Kidney glomerular epithelial cell (primary cell): ENCODE data around the gene EXD3.
"Not testable (repeated sequence)": the region's sequence is repeated elsewhere in the genome, so short reads cannot be mapped to it uniquely, and the experiment has no call there.

ENCODE experiments used
- DNase-seq: peaks from one replicate; lab custom pipeline; 2025; lab: John Stamatoyannopoulos, UW

Gene EXD3

GRCh38 chr9:137411260-137411644, 11.7 kb downstream of the EXD3 start:
- no peak for DNase-seq

GRCh38 chr9:137410891-137411249, 12.1 kb downstream of the EXD3 start:
- no peak for DNase-seq

- DNase-seq, result not testable (repeated sequence)
These were observed 12.6 kb downstream of the EXD3 start for GRCh38 chr9:137410236-137410890.

GRCh38 chr9:137409515-137409914, 13.4 kb downstream of the EXD3 start:
- DNase-seq, result no peak

- no peak for DNase-seq
These were observed 14.1 kb downstream of the EXD3 start for GRCh38 chr9:137408651-137409405.

- no peak for DNase-seq
These were observed 15.2 kb downstream of the EXD3 start for GRCh38 chr9:137407590-137408300.

DNA sequence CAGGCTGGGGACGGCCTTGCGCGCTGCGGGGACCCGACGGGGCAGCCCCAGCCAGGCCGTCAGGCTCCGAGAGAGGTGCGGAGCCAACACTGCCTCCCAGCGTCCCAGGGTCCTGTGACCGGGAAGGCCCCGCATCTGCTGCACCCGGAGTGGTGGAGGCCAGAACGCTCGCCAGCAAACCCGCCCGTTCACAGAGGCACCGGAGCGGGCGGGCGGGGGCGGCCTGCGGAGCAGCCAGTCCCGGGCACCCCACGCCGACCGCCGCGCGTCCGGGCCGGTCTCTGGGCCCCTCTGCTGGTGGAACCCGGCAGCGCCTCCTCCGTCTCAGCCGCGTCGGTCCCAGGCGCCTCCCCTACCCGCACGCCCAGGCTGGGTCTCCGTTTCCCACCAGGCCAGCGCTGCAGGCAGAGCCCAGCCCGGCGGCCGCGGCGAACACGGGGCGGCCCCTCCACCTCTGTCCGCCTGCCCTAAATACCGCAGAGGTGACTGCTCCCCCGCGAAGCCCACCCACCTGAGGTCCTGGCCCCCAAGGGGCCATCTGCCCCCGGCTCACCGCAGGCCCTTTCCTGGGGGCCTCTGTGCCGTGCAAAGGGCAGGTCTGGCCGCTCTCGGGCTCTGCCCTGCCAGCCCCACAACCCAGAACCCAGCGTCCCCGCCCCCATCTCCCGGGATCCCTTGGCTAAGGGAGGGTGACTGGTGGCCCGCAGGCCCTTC, 15.9 kb downstream of the EXD3 start:
- DNase-seq, result peak; percentile 34

DNA sequence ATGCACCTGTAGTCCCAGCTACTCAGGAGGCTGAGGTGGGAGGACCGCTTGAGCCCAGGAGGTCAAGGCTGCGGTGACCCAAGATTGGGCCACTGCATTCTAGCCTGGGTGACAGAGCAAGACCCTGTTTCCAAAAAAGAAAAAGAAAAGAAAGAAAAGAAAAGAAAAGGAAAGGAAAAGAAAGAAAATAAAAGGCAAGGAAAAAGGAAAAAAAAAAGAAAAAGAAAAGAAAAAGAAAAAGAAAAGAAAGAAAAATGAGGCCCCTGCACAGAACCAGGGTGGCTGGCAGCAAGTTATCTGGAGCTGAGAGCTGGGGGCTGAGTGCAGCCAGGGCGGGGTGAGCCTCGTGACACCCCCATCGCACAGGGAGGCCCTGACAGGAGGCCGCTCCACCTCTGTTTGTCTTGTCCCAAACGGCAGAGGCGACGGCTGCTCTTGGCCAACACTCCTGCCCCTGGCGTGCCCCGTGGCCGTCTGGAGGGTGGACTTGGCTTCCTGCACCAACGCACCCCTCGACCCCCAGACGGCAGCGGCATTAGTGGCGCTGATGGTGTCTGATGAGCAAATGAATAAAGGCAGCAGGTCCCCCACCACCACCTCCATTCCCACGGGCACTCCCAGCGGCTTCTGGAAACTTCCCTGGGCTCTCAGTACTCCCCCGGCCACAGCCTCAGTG, 16.7 kb downstream of the EXD3 start:
- DNase-seq, result no peak

GRCh38 chr9:137405677-137406081, 17.3 kb downstream of the EXD3 start:
- no peak for DNase-seq

- no peak for DNase-seq
These were observed 17.9 kb downstream of the EXD3 start for GRCh38 chr9:137404961-137405567.

- DNase-seq, result no peak
These were observed 19.7 kb downstream of the EXD3 start for GRCh38 chr9:137403269-137403668.

- DNase-seq, result no peak
These were observed 20.2 kb downstream of the EXD3 start for GRCh38 chr9:137402746-137403145.

DNA sequence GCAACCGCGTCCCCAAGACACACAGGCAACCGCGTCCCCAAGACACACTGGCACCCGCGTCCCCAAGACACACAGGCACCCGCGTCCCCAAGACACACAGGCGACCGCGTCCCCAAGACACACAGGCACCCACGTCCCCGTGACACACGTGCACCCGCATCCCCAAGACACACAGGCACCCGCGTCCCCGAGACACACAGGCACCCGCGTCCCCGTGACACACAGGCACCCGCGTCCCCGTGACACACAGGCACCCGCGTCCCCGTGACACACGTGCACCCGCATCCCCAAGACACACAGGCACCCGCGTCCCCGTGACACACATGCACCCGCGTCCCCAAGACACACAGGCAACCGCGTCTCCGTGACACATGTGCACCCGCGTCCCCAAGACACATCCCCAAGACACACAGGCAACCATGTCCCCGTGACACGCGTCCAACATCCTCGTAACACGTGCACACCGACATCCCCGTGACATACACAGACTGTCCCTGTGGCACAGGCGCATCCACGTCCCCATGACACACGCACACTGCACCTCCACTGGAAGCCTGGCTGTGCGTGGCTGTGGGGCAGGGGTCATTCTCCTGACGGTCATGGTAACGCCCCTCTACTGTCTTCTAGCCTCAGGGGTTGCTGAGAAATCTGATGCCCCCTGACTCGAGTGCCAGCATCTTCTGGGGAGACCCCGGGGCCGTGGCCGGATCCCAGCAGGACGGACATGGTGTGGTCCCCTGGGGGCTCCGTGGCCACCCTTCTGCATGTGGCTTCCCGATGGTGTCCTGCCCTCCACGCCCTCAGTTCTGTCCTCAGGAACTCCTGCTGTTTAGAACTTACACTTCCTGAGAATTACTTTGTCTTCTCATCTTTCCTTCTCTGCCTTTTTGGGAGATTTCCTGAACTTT, 24.1 kb downstream of the EXD3 start:
- no peak for DNase-seq

DNA sequence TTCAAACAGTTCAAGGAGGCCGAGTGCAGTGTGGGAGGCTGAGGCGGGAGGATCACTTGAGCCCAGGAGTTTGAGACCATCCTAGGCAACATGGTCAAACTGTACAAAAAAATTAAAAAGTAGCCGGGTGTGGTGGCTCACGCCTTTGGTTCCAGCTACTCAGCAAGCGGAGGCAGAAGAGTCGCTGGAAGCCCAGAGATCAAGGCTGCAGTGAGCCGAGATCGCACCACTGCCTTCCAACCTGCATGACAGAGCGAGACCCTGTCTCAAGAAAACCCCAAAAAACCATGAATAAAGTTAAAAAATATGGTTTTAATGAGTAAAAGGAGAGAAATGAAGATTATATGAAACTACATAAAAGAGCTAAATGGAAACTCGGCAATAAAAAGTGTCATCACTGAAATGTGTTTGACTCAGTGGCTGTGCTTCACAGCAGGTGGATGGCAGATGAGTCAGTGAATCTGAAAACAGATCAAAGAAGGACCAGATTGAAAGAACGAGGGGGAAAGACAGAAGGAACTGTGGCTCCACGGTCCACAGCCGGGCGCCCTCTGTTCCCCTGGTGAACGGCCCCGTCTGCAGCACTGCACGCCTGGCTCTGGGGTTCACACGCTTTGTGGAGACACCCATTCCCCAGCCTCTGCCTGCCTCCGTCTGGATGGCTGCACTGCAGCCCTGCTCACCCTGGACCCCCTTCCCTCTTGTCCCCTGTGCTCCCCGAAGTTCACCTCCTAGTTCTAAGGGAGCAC, 25.1 kb downstream of the EXD3 start:
- no peak for DNase-seq

DNA sequence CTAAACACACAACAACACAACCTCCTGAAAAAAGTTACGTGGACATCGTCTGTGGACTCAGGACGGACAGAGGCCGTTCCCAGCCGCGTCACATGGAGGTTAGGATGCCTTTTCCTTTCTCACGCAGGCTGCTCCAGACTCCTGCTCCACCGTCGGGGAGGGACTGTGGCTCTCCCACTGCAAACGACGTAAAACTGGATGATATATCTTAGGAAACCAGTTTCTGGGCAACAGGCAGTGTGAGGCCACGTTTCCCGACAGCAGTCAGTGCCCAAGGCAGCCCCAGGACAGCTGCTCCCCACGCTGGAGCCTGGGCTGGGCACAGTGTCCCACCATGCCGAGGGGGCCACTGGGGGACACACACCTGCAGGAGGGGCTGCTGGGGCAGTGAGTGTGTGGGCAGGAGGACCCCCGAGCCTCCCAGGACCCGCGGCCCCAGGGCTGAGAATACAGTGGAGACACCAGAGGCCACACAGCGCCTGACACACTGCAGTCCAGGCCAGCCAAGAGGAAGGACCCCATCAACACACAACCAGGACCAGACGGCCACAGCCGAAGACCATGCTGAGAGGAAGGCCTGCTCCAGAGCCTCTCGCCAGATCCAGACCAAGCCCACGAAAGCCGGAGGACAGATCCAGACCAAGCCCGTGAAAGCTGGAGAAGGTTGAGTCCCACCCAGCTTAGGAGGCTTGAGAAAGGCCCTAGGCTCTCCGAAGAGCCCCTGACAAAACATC, 26.2 kb downstream of the EXD3 start:
- no peak for DNase-seq

DNA sequence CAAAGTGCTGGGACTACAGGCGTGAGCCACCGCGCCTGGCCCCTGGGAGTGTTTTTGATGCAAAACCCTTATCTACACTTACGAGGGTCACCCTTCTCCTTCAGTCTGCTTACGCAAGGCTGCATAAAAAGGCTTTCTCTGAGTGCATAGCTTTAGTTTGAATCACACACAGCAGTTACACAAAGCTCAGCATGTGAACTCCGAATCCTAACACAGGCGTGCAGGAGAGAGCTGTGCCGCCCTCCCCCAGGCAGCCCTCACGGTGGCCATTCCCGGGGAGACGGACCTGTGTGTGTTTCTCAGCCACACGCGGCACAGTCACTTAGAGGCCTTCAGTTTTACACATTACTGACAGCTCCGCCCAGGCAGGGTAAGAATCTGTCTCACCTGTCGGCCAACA, 26.7 kb downstream of the EXD3 start:
- no peak for DNase-seq

GRCh38 chr9:137395666-137396010, 27.3 kb downstream of the EXD3 start:
- no peak for DNase-seq

- DNase-seq, result no peak
These were observed 27.9 kb downstream of the EXD3 start for GRCh38 chr9:137394866-137395665.
